ENCODE results near the gene PIRT.

Gene PIRT

DNA sequence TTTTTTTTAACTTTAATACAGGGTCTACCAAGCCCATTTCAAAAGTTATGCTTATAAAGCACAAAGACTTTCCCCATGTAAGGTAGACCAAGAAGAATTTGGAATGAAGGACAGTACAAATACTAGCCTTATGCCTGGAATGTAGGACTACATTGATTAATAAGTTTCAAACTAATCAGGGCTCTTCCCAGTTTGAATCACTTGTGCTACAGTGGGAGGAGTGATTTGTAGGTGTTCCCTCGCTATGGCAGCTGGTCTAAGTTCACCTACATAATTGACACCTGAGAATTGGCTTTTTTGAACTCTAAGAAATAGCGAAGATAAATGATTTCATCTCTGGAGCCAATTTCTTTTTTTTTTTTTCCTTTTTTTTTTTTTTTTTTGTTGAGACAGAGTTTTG is 52.6 kb downstream of the PIRT start:
- DNase-seq, result no peak

DNA sequence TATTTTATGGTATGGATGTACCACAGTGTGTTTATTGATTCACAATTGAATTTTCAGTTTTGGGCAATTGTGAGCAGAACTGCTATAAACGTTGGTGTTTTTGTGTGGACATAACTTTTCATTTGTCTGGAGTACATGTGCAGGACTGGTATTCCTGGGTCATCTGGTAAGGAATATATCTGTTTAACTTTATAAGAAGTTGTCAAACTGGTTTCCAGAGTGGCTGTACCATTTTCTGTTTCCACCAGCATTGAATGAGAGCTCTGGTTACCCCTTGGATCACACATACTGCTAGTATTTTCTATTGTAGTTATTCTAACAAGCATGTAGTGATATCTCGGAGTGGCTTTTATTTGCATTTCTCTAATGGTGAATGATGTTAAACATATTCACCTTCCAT is 58.3 kb downstream of the PIRT start:
- no peak for DNase-seq

GRCh38 chr17:10777890-10778289 is 60.0 kb downstream of the PIRT start:
- no peak for DNase-seq

GRCh38 chr17:10777131-10777807 is 60.6 kb downstream of the PIRT start:
- DNase-seq, result no peak

GRCh38 chr17:10776381-10776780 is 61.5 kb downstream of the PIRT start:
- DNase-seq, result no peak

GRCh38 chr17:10775740-10776356 is 62.0 kb downstream of the PIRT start:
- DNase-seq, result no peak

DNA sequence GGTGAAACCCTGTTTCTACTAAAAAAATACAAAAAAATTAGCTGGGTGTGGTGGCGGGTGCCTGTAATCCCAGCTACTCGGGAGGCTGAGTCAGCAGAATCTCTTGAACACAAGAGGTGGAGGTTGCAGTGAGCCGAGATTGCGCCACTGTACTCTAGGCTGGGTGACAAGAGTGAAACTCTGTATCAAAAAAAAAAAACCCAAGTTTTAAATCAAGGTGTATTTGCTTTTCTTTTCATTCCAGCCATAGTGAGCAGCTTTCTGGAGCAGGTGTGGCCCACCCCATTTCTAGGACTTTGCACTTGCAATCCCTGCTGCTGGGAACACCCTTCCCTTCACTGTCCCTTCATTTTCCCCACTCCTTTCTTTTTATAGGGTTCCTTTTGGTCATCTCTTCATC is 62.8 kb downstream of the PIRT start:
- no peak for DNase-seq

DNA sequence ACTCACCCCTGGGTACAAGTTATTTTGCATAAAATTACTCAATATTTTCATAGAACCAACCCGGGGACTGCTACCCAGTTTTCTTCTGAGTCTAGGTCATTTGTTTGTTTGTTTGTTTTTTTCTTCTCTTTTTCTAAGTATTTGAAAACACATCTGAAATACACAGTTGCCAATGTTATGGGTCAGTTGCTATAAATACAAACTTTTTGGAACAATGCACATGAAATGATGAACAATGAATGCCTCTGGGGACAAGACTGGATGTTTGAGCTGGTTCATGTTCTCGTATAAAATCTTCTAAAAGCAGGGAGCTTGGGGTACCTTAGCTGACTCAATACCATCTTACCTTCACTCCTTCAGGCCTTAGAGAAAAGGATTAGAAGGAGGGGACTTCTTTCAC is 64.5 kb downstream of the PIRT start:
- no peak for DNase-seq
